Measurements from ENCODE around the gene SVIL.
"Not testable (repeated sequence)": the region's sequence is repeated elsewhere in the genome, so short reads cannot be mapped to it uniquely, and the experiment has no call there.

Gene SVIL

GRCh38 chr10:29578457-29578856 is 56.3 kb downstream of the SVIL start:
- no peak overlapping the region for H4K8ac ChIP-seq (ENCODE audit: low read length)
- no peak overlapping the region for H3K18ac ChIP-seq (ENCODE audit: low read depth in 1 of 2, low read length in 2 of 2)
- over 99% methylated on average over 3 of the region's 3 CpGs for WGBS
- peaks cover 6% of the 10 kb centered on the region for H3K79me1 ChIP-seq (replicated peaks; ENCODE audit: low read length, poor library complexity, severe bottlenecking)
- peaks cover 13% of the 10 kb centered on the region for H3K4me1 ChIP-seq (ENCODE audit: control insufficient read depth, insufficient read depth, low read depth, low read length)
- no peak for DNase-seq
- no peak overlapping the region for H3K4ac ChIP-seq (ENCODE audit: low read depth in 1 of 2, low read length in 2 of 2)
- H2BK15ac ChIP-seq (ENCODE audit: low read depth, poor library complexity, severe bottlenecking): no peak overlapping the region
- no peak overlapping the region for H3K14ac ChIP-seq (ENCODE audit: low read length in 2 of 2)
- H3K36me3 ChIP-seq (ENCODE audit: control insufficient read depth in 1 of 2, insufficient read depth in 2 of 2, low read depth in 1 of 2, low read length in 2 of 2): peaks cover 12 to 44% of the 10 kb centered on the region in 2 experiments
- no peak overlapping the region for H2BK12ac ChIP-seq (ENCODE audit: low read length in 2 of 2)
- H2BK120ac ChIP-seq (ENCODE audit: low read depth, low read length): no peak overlapping the region
- H4K91ac ChIP-seq (ENCODE audit: low read length): no peak overlapping the region
- no peak overlapping the region for H3K23ac ChIP-seq (ENCODE audit: low read length in 2 of 2)
- no peaks in the 10 kb centered on the region for H3K27me3 ChIP-seq (ENCODE audit: control insufficient read depth in 1 of 2, insufficient read depth in 1 of 2, low read length in 2 of 2)
- no peak overlapping the region for H2AFZ ChIP-seq (ENCODE audit: low read depth, low read length)
- H3K27ac ChIP-seq (ENCODE audit: low read length, poor library complexity, severe bottlenecking): no peak overlapping the region
- no peaks in the 10 kb centered on the region for H3K9me3 ChIP-seq (ENCODE audit: control insufficient read depth, low read length)
- no peak overlapping the region for H2BK5ac ChIP-seq (ENCODE audit: low read depth, low read length, poor library complexity, severe bottlenecking)
- no peak overlapping the region for H2AK5ac ChIP-seq (ENCODE audit: low read length, severe bottlenecking)
- H3K9ac ChIP-seq (ENCODE audit: low read length): no peak overlapping the region
- H3K4me2 ChIP-seq (ENCODE audit: low read length, poor library complexity, severe bottlenecking): no peak overlapping the region
- H3K4me3 ChIP-seq (ENCODE audit: insufficient read depth in 1 of 2, low read depth in 1 of 2, low read length in 2 of 2): no peak overlapping the region

GRCh38 chr10:29576681-29577080 is 58.1 kb downstream of the SVIL start:
- H4K8ac ChIP-seq (ENCODE audit: low read length): no peak overlapping the region
- H4K91ac ChIP-seq (ENCODE audit: low read length): no peak overlapping the region
- no peaks in the 10 kb centered on the region for H3K27me3 ChIP-seq (ENCODE audit: control insufficient read depth in 1 of 2, insufficient read depth in 1 of 2, low read length in 2 of 2)
- no peak overlapping the region for H3K23ac ChIP-seq (ENCODE audit: low read length in 2 of 2)
- peaks cover 8% of the 10 kb centered on the region for H3K79me1 ChIP-seq (replicated peaks; ENCODE audit: low read length, poor library complexity, severe bottlenecking)
- no peak overlapping the region for H3K14ac ChIP-seq (ENCODE audit: low read length in 2 of 2)
- H2AK5ac ChIP-seq (ENCODE audit: low read length, severe bottlenecking): no peak overlapping the region
- H3K9me3 ChIP-seq (ENCODE audit: control insufficient read depth, low read length): no peaks in the 10 kb centered on the region
- H3K36me3 ChIP-seq (ENCODE audit: control insufficient read depth in 1 of 2, insufficient read depth in 2 of 2, low read depth in 1 of 2, low read length in 2 of 2): peaks cover 12 to 44% of the 10 kb centered on the region in 2 experiments
- no peak overlapping the region for H3K4me2 ChIP-seq (ENCODE audit: low read length, poor library complexity, severe bottlenecking)
- no peak overlapping the region for H2BK5ac ChIP-seq (ENCODE audit: low read depth, low read length, poor library complexity, severe bottlenecking)
- no peak overlapping the region for H3K9ac ChIP-seq (ENCODE audit: low read length)
- 81% methylated on average over 7 of the region's 8 CpGs for WGBS
- H3K18ac ChIP-seq (ENCODE audit: low read depth in 1 of 2, low read length in 2 of 2): peak overlapping the region in 1 of 2 experiments; percentile 11
- no peak for DNase-seq
- H2BK12ac ChIP-seq (ENCODE audit: low read length in 2 of 2): no peak overlapping the region
- no peak overlapping the region for H2BK120ac ChIP-seq (ENCODE audit: low read depth, low read length)
- peaks cover 8% of the 10 kb centered on the region for H3K4me1 ChIP-seq (ENCODE audit: control insufficient read depth, insufficient read depth, low read depth, low read length)
- H3K4me3 ChIP-seq (ENCODE audit: insufficient read depth in 1 of 2, low read depth in 1 of 2, low read length in 2 of 2): no peak overlapping the region
- H3K27ac ChIP-seq (ENCODE audit: low read length, poor library complexity, severe bottlenecking): peak overlapping the region; percentile 67
- no peak overlapping the region for H2AFZ ChIP-seq (ENCODE audit: low read depth, low read length)
- H3K4ac ChIP-seq (ENCODE audit: low read depth in 1 of 2, low read length in 2 of 2): no peak overlapping the region
- H2BK15ac ChIP-seq (ENCODE audit: low read depth, poor library complexity, severe bottlenecking): no peak overlapping the region

GRCh38 chr10:29575098-29575455 is 59.7 kb downstream of the SVIL start:
- H3K36me3 ChIP-seq (ENCODE audit: control insufficient read depth in 1 of 2, insufficient read depth in 2 of 2, low read depth in 1 of 2, low read length in 2 of 2): peaks cover 12 to 32% of the 10 kb centered on the region in 2 experiments
- H2AK5ac ChIP-seq (ENCODE audit: low read length, severe bottlenecking): no peak overlapping the region
- H3K4ac ChIP-seq (ENCODE audit: low read depth in 1 of 2, low read length in 2 of 2): no peak overlapping the region
- no peak for DNase-seq
- peaks cover 10% of the 10 kb centered on the region for H3K79me1 ChIP-seq (replicated peaks; ENCODE audit: low read length, poor library complexity, severe bottlenecking)
- H3K4me3 ChIP-seq (ENCODE audit: insufficient read depth in 1 of 2, low read depth in 1 of 2, low read length in 2 of 2): no peak overlapping the region
- H3K4me2 ChIP-seq (ENCODE audit: low read length, poor library complexity, severe bottlenecking): no peak overlapping the region
- no peak overlapping the region for H2BK5ac ChIP-seq (ENCODE audit: low read depth, low read length, poor library complexity, severe bottlenecking)
- no peak overlapping the region for H2BK15ac ChIP-seq (ENCODE audit: low read depth, poor library complexity, severe bottlenecking)
- H2BK12ac ChIP-seq (ENCODE audit: low read length in 2 of 2): no peak overlapping the region
- H4K91ac ChIP-seq (ENCODE audit: low read length): no peak overlapping the region
- H3K14ac ChIP-seq (ENCODE audit: low read length in 2 of 2): no peak overlapping the region
- no peaks in the 10 kb centered on the region for H3K27me3 ChIP-seq (ENCODE audit: control insufficient read depth in 1 of 2, insufficient read depth in 1 of 2, low read length in 2 of 2)
- WGBS: 98% methylated on average over 2 of the region's 2 CpGs
- no peak overlapping the region for H2BK120ac ChIP-seq (ENCODE audit: low read depth, low read length)
- H3K27ac ChIP-seq (ENCODE audit: low read length, poor library complexity, severe bottlenecking): no peak overlapping the region
- no peak overlapping the region for H3K23ac ChIP-seq (ENCODE audit: low read length in 2 of 2)
- H2AFZ ChIP-seq (ENCODE audit: low read depth, low read length): no peak overlapping the region
- peaks cover 8% of the 10 kb centered on the region for H3K4me1 ChIP-seq (ENCODE audit: control insufficient read depth, insufficient read depth, low read depth, low read length)
- H3K9ac ChIP-seq (ENCODE audit: low read length): no peak overlapping the region
- H3K9me3 ChIP-seq (ENCODE audit: control insufficient read depth, low read length): no peaks in the 10 kb centered on the region
- H4K8ac ChIP-seq (ENCODE audit: low read length): no peak overlapping the region
- H3K18ac ChIP-seq (ENCODE audit: low read depth in 1 of 2, low read length in 2 of 2): no peak overlapping the region

- not testable (repeated sequence) for H3K4me3 ChIP-seq (ENCODE audit: insufficient read depth in 1 of 2, low read depth in 1 of 2, low read length in 2 of 2); H3K9me3 ChIP-seq (ENCODE audit: control insufficient read depth, low read length); H3K9ac ChIP-seq (ENCODE audit: low read length); H3K27me3 ChIP-seq (ENCODE audit: control insufficient read depth in 1 of 2, insufficient read depth in 1 of 2, low read length in 2 of 2); H2BK15ac ChIP-seq (ENCODE audit: low read depth, poor library complexity, severe bottlenecking); H3K4me1 ChIP-seq (ENCODE audit: control insufficient read depth, insufficient read depth, low read depth, low read length); H4K91ac ChIP-seq (ENCODE audit: low read length); H3K4ac ChIP-seq (ENCODE audit: low read depth in 1 of 2, low read length in 2 of 2); H4K8ac ChIP-seq (ENCODE audit: low read length); H3K79me1 ChIP-seq (replicated peaks; ENCODE audit: low read length, poor library complexity, severe bottlenecking); H2AK5ac ChIP-seq (ENCODE audit: low read length, severe bottlenecking); H3K4me2 ChIP-seq (ENCODE audit: low read length, poor library complexity, severe bottlenecking); H3K27ac ChIP-seq (ENCODE audit: low read length, poor library complexity, severe bottlenecking); H3K23ac ChIP-seq (ENCODE audit: low read length in 2 of 2); H2BK5ac ChIP-seq (ENCODE audit: low read depth, low read length, poor library complexity, severe bottlenecking); H3K14ac ChIP-seq (ENCODE audit: low read length in 2 of 2); H2BK120ac ChIP-seq (ENCODE audit: low read depth, low read length); H2AFZ ChIP-seq (ENCODE audit: low read depth, low read length); DNase-seq
- Histone ChIP-seq H3K36me3 (ENCODE audit: control insufficient read depth in 1 of 2, insufficient read depth in 2 of 2, low read depth in 1 of 2, low read length in 2 of 2) (peaks cover 9 to 28% of the 10 kb centered on the region in 2 experiments), H2BK12ac (ENCODE audit: low read length in 2 of 2) (peak overlapping the region in 1 of 2 experiments; percentile 37), H3K18ac (ENCODE audit: low read depth in 1 of 2, low read length in 2 of 2) (peak overlapping the region in 1 of 2 experiments; percentile 73)
- 91% methylated on average over 7 of the region's 10 CpGs for WGBS
Observed at GRCh38 chr10:29574212-29575097, 60.3 kb downstream of the SVIL start.
